B cell (primary cell): ENCODE data around the gene GDPD3. TPM values are rescaled to one million over a fixed set of nuclear protein-coding genes. Genes with fewer than 3 reads are reported as not detected.

Experiments used
- ATAC-seq: fragments of 200-7000 bp; cut with Tn5 transposase; one replicate; pipeline ENCODE4 v1.10.0; 2021; ENCODE audit warnings: low read depth, mild to moderate bottlenecking, moderate number of reproducible peaks, moderate library complexity
- CTCF ChIA-PET: fragments of 350-600 bp; sonication (Branson Sonifier 250); formaldehyde crosslinking; loops from one replicate; lab custom pipeline; 2021; ENCODE audit warnings: antibody characterized with exemption, inconsistent platforms; lab: Charles Lee
- POLR2A ChIA-PET: fragments of 350-600 bp; sonication (Branson Sonifier 250); formaldehyde crosslinking; loops from one replicate; lab custom pipeline; 2021; ENCODE audit warnings: antibody characterized with exemption; lab: Charles Lee
- DNase-seq: peaks from one replicate; pipeline ENCODE4 v3.0.0; 2013
- H2AFZ ChIP-seq: 2 replicates; pipeline ENCODE4 v1.6.1; 2012; ENCODE audit warnings: mild to moderate bottlenecking, low read depth, low read length; ENCODE audit not compliant: insufficient read depth, poor library complexity, severe bottlenecking
- H3K27ac ChIP-seq, 2 donors: 1 replicate in 1 of 2; 2 replicates in 1 of 2; pipeline ENCODE4 v1.5.1; 2012 to 2013; ENCODE audit warnings: low read length in 2 of 2, mild to moderate bottlenecking in 2 of 2, moderate library complexity in 1 of 2
- H3K27me3 ChIP-seq, 4 experiments: fragments of 200-600 bp in 1 of 4; sonication (generic) in 1 of 4; replicated peaks in 1 of 4; 1 replicate in 2 of 4; 2 replicates in 2 of 4; pipeline versions ENCODE4 v1.6.1 to v1.7.0; 2013 to 2016; ENCODE audit warnings: low read length in 3 of 4, mild to moderate bottlenecking in 2 of 4, mixed read lengths in 1 of 4, moderate library complexity in 1 of 4; ENCODE audit not compliant: insufficient read depth in 4 of 4, control insufficient read depth in 3 of 4; ENCODE audit errors: control extremely low read depth in 1 of 4
- H3K36me3 ChIP-seq, 2 experiments: replicated peaks in 1 of 2; 1 replicate in 1 of 2; 2 replicates in 1 of 2; pipeline versions ENCODE4 v1.6.1 to v1.7.1; 2013; ENCODE audit warnings: low read length in 1 of 2; ENCODE audit not compliant: insufficient read depth in 2 of 2, control insufficient read depth in 1 of 2; ENCODE audit errors: control extremely low read depth in 1 of 2, extremely low read depth in 1 of 2
- H3K4me1 ChIP-seq, 2 donors: fragments of 200-600 bp in 1 of 2; sonication (generic) in 1 of 2; 1 replicate in 1 of 2; 2 replicates in 1 of 2; pipeline versions ENCODE4 v1.5.1 to v1.6.1; 2013 to 2017; ENCODE audit warnings: low read length in 2 of 2; ENCODE audit not compliant: control insufficient read depth in 2 of 2, insufficient read depth in 2 of 2
- H3K4me2 ChIP-seq: replicated peaks from 2 replicates; pipeline ENCODE3; 2012; ENCODE audit warnings: mild to moderate bottlenecking, low read depth, low read length; ENCODE audit not compliant: poor library complexity, severe bottlenecking
- H3K4me3 ChIP-seq, 5 experiments: fragments of 200-600 bp in 1 of 5; sonication (generic) in 1 of 5; 1 replicate in 3 of 5; 2 replicates in 2 of 5; pipeline versions ENCODE4 v1.5.1 to v1.7.0; 2011 to 2016; ENCODE audit warnings: low read length in 4 of 5, mild to moderate bottlenecking in 4 of 5, low read depth in 2 of 5, control low read depth in 1 of 5, moderate library complexity in 1 of 5; ENCODE audit not compliant: insufficient read depth in 1 of 5; ENCODE audit errors: control extremely low read depth in 1 of 5, extremely low read depth in 1 of 5
- H3K79me2 ChIP-seq: fragments of 200-600 bp; sonication (generic); one replicate; pipeline ENCODE4 v1.6.0; 2016; ENCODE audit warnings: low read length; ENCODE audit not compliant: control insufficient read depth, insufficient read depth
- H3K9ac ChIP-seq: fragments of 200-600 bp; sonication (generic); 2 replicates; pipeline ENCODE4 v1.6.1; 2017; ENCODE audit warnings: mild to moderate bottlenecking, low read length, moderate library complexity
- H3K9me3 ChIP-seq, 3 donors: one replicate each; pipeline versions ENCODE4 v1.6.1 to v1.7.1; 2013; ENCODE audit warnings: low read length in 2 of 3; ENCODE audit not compliant: control insufficient read depth in 2 of 3, insufficient read depth in 1 of 3; ENCODE audit errors: control extremely low read depth in 1 of 3
- H4K20me1 ChIP-seq: 2 replicates; pipeline ENCODE4 v1.6.0; 2012; ENCODE audit warnings: mild to moderate bottlenecking, low read length; ENCODE audit not compliant: insufficient read depth, control insufficient read depth, poor library complexity, severe bottlenecking
- H3K27ac Mint-ChIP-seq: one replicate; pipeline ENCODE4 v1.8.0; 2021; ENCODE audit warnings: mixed read lengths
- H3K27me3 Mint-ChIP-seq: one replicate; pipeline ENCODE4 v1.8.0; 2021; ENCODE audit warnings: mixed read lengths
- H3K4me1 Mint-ChIP-seq: one replicate; pipeline ENCODE4 v1.8.0; 2021; ENCODE audit warnings: mixed read lengths
- H3K4me3 Mint-ChIP-seq: one replicate; pipeline ENCODE4 v1.8.0; 2021; ENCODE audit warnings: mixed read lengths
- H3K9me3 Mint-ChIP-seq: one replicate; pipeline ENCODE4 v1.8.0; 2022; ENCODE audit warnings: mixed read lengths; ENCODE audit not compliant: insufficient read depth
- CTCF ChIP-seq: fragments of 200-600 bp; IDR thresholded peaks from one replicate; pipeline ENCODE4 v1.8.0; 2022; ENCODE audit warnings: antibody characterized with exemption, mild to moderate bottlenecking
- EZH2 ChIP-seq: IDR thresholded peaks from 2 replicates; pipeline ENCODE4 v1.6.1; 2012; ENCODE audit warnings: borderline replicate concordance, low read depth, mild to moderate bottlenecking, moderate library complexity, low read length; ENCODE audit not compliant: insufficient read depth, poor library complexity, severe bottlenecking
- WGBS: methylation state at CpG from one replicate; pipeline ENCODE4 v1.1.5; 2013; ENCODE audit warnings: missing lambda C conversion rate; ENCODE audit not compliant: insufficient coverage; 5-methylcytosine and 5-hydroxymethylcytosine counted together
- intact Hi-C: fragments of 100-400 bp; cut with micrococcal nuclease; formaldehyde crosslinking; loops from one replicate; pipeline ENCODE4 v1.10.0; 2022
- polyA plus RNA-seq: library from polyadenylated mRNA; depleted of rRNA; stranded (reverse); fragments of >200 nt; gene quantifications from 2 replicates; pipeline ENCODE4 v1.2.3, GENCODE V29; 2012
- total RNA-seq, 2 donors: library from RNA; stranded (reverse); fragments of 120-200 nt in 1 of 2; gene quantifications; 1 replicate in 1 of 2; 2 replicates in 1 of 2; pipeline versions ENCODE4 v1.2.3 to v1.2.4, GENCODE V29; 2013 to 2022

Gene GDPD3
- total and polyA plus RNA-seq, 2 donors (not counting 1 experiment from before 2014, with no cell fraction given): 10.6 to 17.3 TPM

DNA sequence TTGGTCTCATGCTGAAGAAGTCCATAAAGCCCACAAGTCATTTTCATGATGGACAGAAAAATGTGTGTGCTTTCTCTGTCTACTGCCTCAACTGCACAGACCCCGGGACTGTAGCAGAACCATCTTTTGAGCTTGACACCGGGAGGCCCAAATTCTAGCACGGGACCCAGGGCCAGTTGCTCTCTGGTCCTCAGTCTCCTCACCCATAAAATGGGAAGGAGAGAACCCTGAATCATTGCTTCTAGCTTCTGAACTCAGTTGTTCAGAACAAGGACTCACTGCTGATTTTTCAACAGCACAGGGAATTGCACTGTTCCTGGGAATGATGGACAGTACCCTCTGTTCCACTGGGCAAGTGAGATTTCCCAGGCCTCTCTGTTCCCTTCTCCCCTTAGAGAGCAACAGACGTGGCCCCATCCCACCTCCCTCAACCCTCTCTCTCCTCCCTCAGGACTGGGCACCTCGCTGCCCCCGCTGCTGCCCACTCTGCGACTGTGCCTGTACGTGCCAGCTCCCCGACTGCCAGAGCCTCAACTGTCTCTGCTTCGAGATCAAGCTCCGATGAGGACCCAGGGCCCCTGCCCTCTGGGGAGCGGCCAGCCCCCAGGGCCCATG is 50.0 kb downstream of the GDPD3 start:
- H3K27ac ChIP-seq: peak overlapping the region; percentile 82 to 88
- no peaks in the 10 kb centered on the region for H3K27me3 ChIP-seq
- Mint-ChIP-seq H3K4me1 (peaks cover 24% of the 10 kb centered on the region), H3K27ac (peak overlapping the region; percentile 99), H3K9me3 (no peaks in the 10 kb centered on the region), H3K4me3 (peak overlapping the region; percentile 100), H3K27me3 (no peaks in the 10 kb centered on the region)
- peak overlapping the region; percentile 73 for H3K9ac ChIP-seq
- peaks cover 23% of the 10 kb centered on the region for H4K20me1 ChIP-seq
- H3K4me1 ChIP-seq: peaks cover 16 to 33% of the 10 kb centered on the region in 2 donors
- TF ChIP-seq CTCF: no peak
- no peak for TF ChIP-seq EZH2
- peaks cover 5 to 13% of the 10 kb centered on the region in 2 experiments for H3K36me3 ChIP-seq
- H2AFZ ChIP-seq: peak overlapping the region; percentile 96
- intact Hi-C loops: loop anchor here (10.0 kb wide), 2 partner anchors 311 to 631 kb away; partner anchors contain the start of genes MYL11, SRCAP and TBC1D10B
- peak overlapping the region; percentile 95 for H3K4me2 ChIP-seq
- ATAC-seq (no peak), DNase-seq (no peak)
- peaks cover 43% of the 10 kb centered on the region for H3K79me2 ChIP-seq
- no peaks in the 10 kb centered on the region for H3K9me3 ChIP-seq
- H3K4me3 ChIP-seq: peak overlapping the region in 4 of 5 experiments; percentile 73 to 96 (median 89)
- ChIA-PET POLR2A (interaction anchor here (1.1 to 1.5 kb wide), 3 partner anchors 28 to 33 kb away, joined by 3 to 6 read pairs (median 5); partner anchors contain the start of genes TBX6 and YPEL3), CTCF (interaction anchor here (0.7 to 1.5 kb wide), 4 partner anchors 14 to 122 kb away, joined by 3 to 7 read pairs (median 4); no protein-coding TSS in a partner anchor)
- 50% methylated on average over 9 of the region's 12 CpGs for WGBS
